Activated CD8-positive, alpha-beta T cell treated with anti-CD3 and anti-CD28 coated beads for 36 hours (primary cell): ENCODE results near the gene NMNAT2. TPM values are rescaled to one million over a fixed set of nuclear protein-coding genes. Genes with fewer than 3 reads are reported as not detected.

Experiments
- ATAC-seq: fragments of 200-7000 bp; cut with Tn5 transposase; one replicate; pipeline ENCODE4 v1.10.0; 2021; ENCODE audit warnings: mild to moderate bottlenecking, moderate library complexity
- CTCF ChIA-PET: fragments of 350-600 bp; sonication (Branson Sonifier 250); formaldehyde crosslinking; loops from one replicate; lab custom pipeline; 2021; ENCODE audit warnings: antibody characterized with exemption; lab: Charles Lee
- POLR2A ChIA-PET: fragments of 350-600 bp; sonication (Branson Sonifier 250); formaldehyde crosslinking; loops from one replicate; lab custom pipeline; 2021; ENCODE audit warnings: antibody characterized with exemption; lab: Charles Lee
- DNase-seq: peaks from one replicate; pipeline ENCODE4 v3.0.0-alpha.2; 2020
- H3K27ac Mint-ChIP-seq: one replicate; pipeline ENCODE4 v1.8.0; 2021; ENCODE audit warnings: mild to moderate bottlenecking, mixed read lengths
- H3K27me3 Mint-ChIP-seq: one replicate; pipeline ENCODE4 v1.8.0; 2021; ENCODE audit warnings: mixed read lengths
- H3K36me3 Mint-ChIP-seq: one replicate; pipeline ENCODE4 v1.8.0; 2021; ENCODE audit warnings: low read depth, mixed read lengths
- H3K4me1 Mint-ChIP-seq: one replicate; pipeline ENCODE4 v1.8.0; 2021; ENCODE audit warnings: low read depth, mixed read lengths
- H3K4me3 Mint-ChIP-seq: one replicate; pipeline ENCODE4 v1.8.0; 2021; ENCODE audit warnings: mild to moderate bottlenecking, moderate library complexity, mixed read lengths
- H3K9me3 Mint-ChIP-seq: one replicate; pipeline ENCODE4 v1.8.0; 2021; ENCODE audit warnings: mixed read lengths
- CTCF ChIP-seq: fragments of 200-600 bp; IDR thresholded peaks from one replicate; pipeline ENCODE4 v1.8.0; 2022; ENCODE audit warnings: antibody characterized with exemption, mild to moderate bottlenecking
- intact Hi-C: fragments of 100-400 bp; cut with micrococcal nuclease; formaldehyde crosslinking; loops from one replicate; pipeline ENCODE4 v1.10.0; 2022
- total RNA-seq, 2 experiments: library from RNA; stranded (reverse); gene quantifications; one replicate each; pipeline ENCODE4 v1.2.3, GENCODE V29; 2021

Gene NMNAT2
- total RNA-seq, 2 experiments from 2014 or later, result not detected

GRCh38 chr1:183295521-183295920, 122.7 kb downstream of the NMNAT2 start:
- ChIA-PET POLR2A (no interaction called here), CTCF (interaction anchor here (1.6 kb wide), 1 partner anchor 14 kb away, joined by 7 read pairs; no protein-coding TSS in a partner anchor)
- ATAC-seq (no peak), DNase-seq (no peak)
- Mint-ChIP-seq H3K27ac (no peak overlapping the region), H3K4me3 (no peak overlapping the region), H3K4me1 (no peaks in the 10 kb centered on the region), H3K36me3 (no peaks in the 10 kb centered on the region), H3K9me3 (no peaks in the 10 kb centered on the region), H3K27me3 (peaks cover 6% of the 10 kb centered on the region)
- no peak for TF ChIP-seq CTCF
- intact Hi-C loops, result no loop called here

DNA sequence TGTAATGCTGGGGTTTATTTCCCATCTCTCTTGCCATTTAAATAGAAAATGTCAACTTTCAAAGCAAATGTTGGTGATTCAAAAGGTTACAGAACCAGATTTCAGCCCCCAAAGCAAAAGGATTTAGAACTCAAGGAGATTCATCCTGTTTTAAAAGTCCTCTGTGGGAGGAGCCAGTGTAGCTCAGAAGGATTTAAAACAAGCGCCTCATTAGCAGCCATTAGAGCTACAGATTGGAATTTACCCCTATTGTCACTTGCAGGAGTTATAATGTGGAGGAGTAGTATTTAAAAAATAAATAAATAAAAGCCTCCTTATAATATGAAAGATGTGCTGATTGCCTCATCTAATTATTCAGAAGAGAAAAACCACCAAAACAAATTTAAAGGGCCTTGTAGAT, 124.3 kb downstream of the NMNAT2 start:
- POLR2A ChIA-PET, result no interaction called here
- Mint-ChIP-seq H3K36me3 (no peaks in the 10 kb centered on the region), H3K4me3 (no peak overlapping the region), H3K27me3 (peaks cover 6% of the 10 kb centered on the region), H3K4me1 (no peaks in the 10 kb centered on the region), H3K9me3 (no peaks in the 10 kb centered on the region), H3K27ac (no peak overlapping the region)
- ATAC-seq (no peak), DNase-seq (no peak)
- CTCF ChIA-PET, result interaction anchor here (0.9 to 1.6 kb wide), 2 partner anchors 12 to 13 kb away, joined by 4 to 7 read pairs; no protein-coding TSS in a partner anchor
- intact Hi-C loops, result no loop called here
- TF ChIP-seq CTCF, result no peak

DNA sequence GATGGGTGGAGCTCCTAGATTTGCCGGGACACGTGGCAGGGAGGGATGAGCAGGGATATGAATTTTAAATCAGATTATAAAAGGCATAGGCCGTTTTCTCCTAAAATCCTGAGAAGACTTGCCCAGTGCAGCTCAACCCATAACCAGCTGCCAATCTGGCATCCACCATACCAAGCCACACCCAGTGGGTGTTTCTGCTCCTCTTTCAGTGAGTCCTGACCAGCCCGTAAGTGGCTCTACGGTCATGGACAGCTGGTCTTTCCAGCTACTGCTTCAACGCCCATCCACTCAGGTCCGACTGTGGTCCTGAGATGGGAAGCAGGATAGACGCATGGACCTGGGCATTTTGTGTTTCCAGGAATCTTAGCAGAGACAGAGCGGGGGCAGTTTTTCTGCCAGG, 124.9 kb downstream of the NMNAT2 start:
- POLR2A ChIA-PET, result no interaction called here
- no peaks in the 10 kb centered on the region for H3K36me3 Mint-ChIP-seq
- H3K27me3 Mint-ChIP-seq, result peaks cover 3% of the 10 kb centered on the region
- no peaks in the 10 kb centered on the region for H3K9me3 Mint-ChIP-seq
- no peak for TF ChIP-seq CTCF
- H3K4me1 Mint-ChIP-seq, result no peaks in the 10 kb centered on the region
- no peak overlapping the region for H3K4me3 Mint-ChIP-seq
- no peak overlapping the region for H3K27ac Mint-ChIP-seq
- no peak for DNase-seq
- intact Hi-C loops, result no loop called here
- ATAC-seq, result no peak
- CTCF ChIA-PET, result interaction anchor here (0.9 to 1.6 kb wide), 2 partner anchors 12 to 13 kb away, joined by 4 to 7 read pairs; no protein-coding TSS in a partner anchor

DNA sequence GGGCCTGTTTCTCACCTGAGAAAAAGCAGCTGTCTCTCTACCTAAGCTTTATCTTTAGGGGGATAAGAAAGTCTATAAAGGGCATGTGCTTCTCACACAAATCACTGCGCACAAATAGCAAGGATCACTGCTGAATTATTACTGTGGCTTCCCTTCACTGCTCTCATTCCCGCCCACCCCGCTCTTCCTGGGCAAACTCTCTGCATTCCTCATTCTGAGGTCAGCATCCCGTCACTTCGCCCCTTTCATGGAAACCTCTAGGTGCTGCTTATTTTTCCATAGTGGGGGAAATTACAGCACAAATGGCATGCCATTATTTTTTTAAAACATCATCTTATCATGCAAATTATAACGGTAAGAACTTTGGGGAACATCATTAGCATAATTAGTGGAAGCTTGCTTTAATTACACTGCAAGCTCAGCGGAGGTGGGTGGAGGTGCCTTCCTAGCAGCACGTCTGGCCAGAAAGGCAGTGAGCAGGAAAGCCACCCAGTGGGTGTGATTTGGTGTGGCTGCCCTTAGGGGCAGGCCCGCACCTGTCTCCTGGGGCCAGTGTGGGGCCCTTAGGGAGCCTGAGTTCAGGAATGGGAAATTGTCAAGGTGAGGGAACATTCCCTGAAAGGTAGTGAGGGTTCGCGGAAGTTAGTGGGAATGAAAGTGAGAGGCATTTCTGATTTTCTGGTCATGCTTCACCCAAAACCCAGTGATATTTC, 126.2 kb downstream of the NMNAT2 start:
- Mint-ChIP-seq H3K4me3 (no peak overlapping the region), H3K27ac (no peak overlapping the region), H3K27me3 (no peaks in the 10 kb centered on the region), H3K4me1 (no peaks in the 10 kb centered on the region), H3K36me3 (no peaks in the 10 kb centered on the region), H3K9me3 (no peaks in the 10 kb centered on the region)
- DNase-seq (no peak), ATAC-seq (no peak)
- CTCF ChIA-PET, result no interaction called here
- TF ChIP-seq CTCF, result no peak
- POLR2A ChIA-PET, result no interaction called here
- intact Hi-C loops, result no loop called here

- Mint-ChIP-seq H3K36me3 (no peaks in the 10 kb centered on the region), H3K27me3 (no peaks in the 10 kb centered on the region), H3K4me1 (no peaks in the 10 kb centered on the region), H3K9me3 (no peaks in the 10 kb centered on the region), H3K27ac (no peak overlapping the region), H3K4me3 (no peak overlapping the region)
- CTCF ChIA-PET, result interaction anchor here (1.1 kb wide), 1 partner anchor 9 kb away, joined by 4 read pairs; no protein-coding TSS in a partner anchor
- ATAC-seq (no peak), DNase-seq (no peak)
- TF ChIP-seq CTCF, result no peak
- POLR2A ChIA-PET, result no interaction called here
- intact Hi-C loops, result no loop called here
Observed at GRCh38 chr1:183291216-183291762, 126.9 kb downstream of the NMNAT2 start.
